ENCODE results near the gene AGPAT3.

DNA sequence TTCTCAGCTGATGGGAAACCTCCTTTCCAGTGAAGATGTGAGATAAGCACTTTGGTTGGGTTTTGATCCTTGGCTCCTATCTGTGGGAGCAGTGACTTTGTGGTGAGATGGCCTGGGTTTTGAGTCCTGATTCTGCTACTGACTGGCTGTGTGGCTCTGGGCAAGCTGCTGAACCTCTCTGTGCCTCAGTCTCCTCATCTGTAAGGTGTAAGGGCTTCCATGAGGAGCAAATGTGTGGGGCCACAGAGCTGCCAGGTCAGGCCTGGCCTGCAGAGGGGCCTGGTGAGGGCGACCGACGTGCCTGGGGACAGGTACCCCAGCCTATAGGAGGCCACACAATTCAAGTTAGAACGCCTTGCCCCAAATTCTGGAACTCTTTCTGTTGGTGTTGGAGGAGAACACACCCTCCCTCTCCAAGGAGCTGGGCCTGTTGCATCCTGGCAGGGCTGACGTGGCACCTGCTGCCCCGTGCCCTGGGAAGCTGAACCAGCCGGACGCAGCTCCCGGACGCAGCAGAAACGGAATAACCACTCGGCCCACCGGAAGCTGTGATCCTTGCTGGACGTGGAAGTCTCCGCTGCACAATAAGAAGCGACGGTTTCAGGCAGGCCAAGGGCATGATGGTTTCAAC is 62.7 kb downstream of the AGPAT3 start:
- TF ChIP-seq NPAS2 (CRISPR knock-in tag; IDR thresholded peaks at IDR 0.05; ENCODE audit: borderline replicate concordance) (no peak), POLR2A (IDR thresholded peaks at IDR 0.05; ENCODE audit: low read length) (no peak), EHF (CRISPR knock-in tag; IDR thresholded peaks at IDR 0.05) (no peak), REST (IDR thresholded peaks at IDR 0.05) (no peak), EP300 (IDR thresholded peaks at IDR 0.05) (no peak), CBX8 (IDR thresholded peaks at IDR 0.05) (no peak), MAZ (IDR thresholded peaks at IDR 0.05; ENCODE audit: borderline replicate concordance, low read depth, low read length) (no peak), MAX (IDR thresholded peaks at IDR 0.05) (no peak), FOSL2 (IDR thresholded peaks at IDR 0.05) (no peak), FOSL2 (CRISPR knock-in tag; IDR thresholded peaks at IDR 0.05) (no peak)
- TF ChIP-seq, protein P1, sequence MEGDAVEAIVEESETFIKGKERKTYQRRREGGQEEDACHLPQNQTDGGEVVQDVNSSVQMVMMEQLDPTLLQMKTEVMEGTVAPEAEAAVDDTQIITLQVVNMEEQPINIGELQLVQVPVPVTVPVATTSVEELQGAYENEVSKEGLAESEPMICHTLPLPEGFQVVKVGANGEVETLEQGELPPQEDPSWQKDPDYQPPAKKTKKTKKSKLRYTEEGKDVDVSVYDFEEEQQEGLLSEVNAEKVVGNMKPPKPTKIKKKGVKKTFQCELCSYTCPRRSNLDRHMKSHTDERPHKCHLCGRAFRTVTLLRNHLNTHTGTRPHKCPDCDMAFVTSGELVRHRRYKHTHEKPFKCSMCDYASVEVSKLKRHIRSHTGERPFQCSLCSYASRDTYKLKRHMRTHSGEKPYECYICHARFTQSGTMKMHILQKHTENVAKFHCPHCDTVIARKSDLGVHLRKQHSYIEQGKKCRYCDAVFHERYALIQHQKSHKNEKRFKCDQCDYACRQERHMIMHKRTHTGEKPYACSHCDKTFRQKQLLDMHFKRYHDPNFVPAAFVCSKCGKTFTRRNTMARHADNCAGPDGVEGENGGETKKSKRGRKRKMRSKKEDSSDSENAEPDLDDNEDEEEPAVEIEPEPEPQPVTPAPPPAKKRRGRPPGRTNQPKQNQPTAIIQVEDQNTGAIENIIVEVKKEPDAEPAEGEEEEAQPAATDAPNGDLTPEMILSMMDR (IDR thresholded peaks at IDR 0.05), result no peak
- TF ChIP-seq, protein P2, sequence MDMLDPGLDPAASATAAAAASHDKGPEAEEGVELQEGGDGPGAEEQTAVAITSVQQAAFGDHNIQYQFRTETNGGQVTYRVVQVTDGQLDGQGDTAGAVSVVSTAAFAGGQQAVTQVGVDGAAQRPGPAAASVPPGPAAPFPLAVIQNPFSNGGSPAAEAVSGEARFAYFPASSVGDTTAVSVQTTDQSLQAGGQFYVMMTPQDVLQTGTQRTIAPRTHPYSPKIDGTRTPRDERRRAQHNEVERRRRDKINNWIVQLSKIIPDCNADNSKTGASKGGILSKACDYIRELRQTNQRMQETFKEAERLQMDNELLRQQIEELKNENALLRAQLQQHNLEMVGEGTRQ (IDR thresholded peaks at IDR 0.05), result no peak
